DOHH2 (cell line): ENCODE data around the gene PAPLN.

ENCODE experiments used
- H3F3A ChIP-seq: fragments of 200-600 bp; sonication (generic), shearing (Covaris generic); 2 replicates; pipeline ENCODE4 v1.6.0; 2016; ENCODE audit warnings: antibody characterized with exemption, mild to moderate bottlenecking; ENCODE audit not compliant: control insufficient read depth, insufficient read depth
- H3K27ac ChIP-seq: fragments of 200-600 bp; sonication (generic); 2 replicates; pipeline ENCODE4 v1.5.1; 2014; ENCODE audit warnings: low read depth, mild to moderate bottlenecking, low read length, moderate library complexity
- H3K27me3 ChIP-seq: fragments of 200-600 bp; sonication (generic); 2 replicates; pipeline ENCODE4 v1.6.1; 2014; ENCODE audit warnings: mild to moderate bottlenecking, low read length, mixed read lengths; ENCODE audit not compliant: control insufficient read depth
- H3K36me3 ChIP-seq: fragments of 200-600 bp; sonication (generic); 2 replicates; pipeline ENCODE4 v1.6.1; 2014; ENCODE audit warnings: mild to moderate bottlenecking, low read length, moderate library complexity, mixed read lengths; ENCODE audit not compliant: control insufficient read depth
- H3K4me1 ChIP-seq: fragments of 200-600 bp; sonication (generic); 2 replicates; pipeline ENCODE4 v1.6.1; 2014; ENCODE audit warnings: mild to moderate bottlenecking, low read length, mixed read lengths; ENCODE audit not compliant: control insufficient read depth
- H3K4me2 ChIP-seq: fragments of 200-600 bp; sonication (generic); 2 replicates; pipeline ENCODE4 v1.6.0; 2014; ENCODE audit warnings: mild to moderate bottlenecking, low read length, moderate library complexity
- H3K4me3 ChIP-seq: fragments of 200-600 bp; sonication (generic); 2 replicates; pipeline ENCODE4 v1.5.1; 2014; ENCODE audit warnings: mild to moderate bottlenecking, low read length, mixed read lengths
- H3K79me2 ChIP-seq: fragments of 200-600 bp; sonication (generic); 2 replicates; pipeline ENCODE4 v1.6.1; 2014; ENCODE audit warnings: mild to moderate bottlenecking, low read length, mixed read lengths; ENCODE audit not compliant: control insufficient read depth
- H3K9me2 ChIP-seq: fragments of 200-600 bp; sonication (generic); replicated peaks from 2 replicates; pipeline ENCODE4 v1.6.1; 2014; ENCODE audit warnings: mild to moderate bottlenecking, low read length, mixed read lengths; ENCODE audit not compliant: control insufficient read depth
- H3K9me3 ChIP-seq: fragments of 200-600 bp; sonication (generic); 2 replicates; pipeline ENCODE4 v1.6.1; 2014; ENCODE audit warnings: antibody characterized with exemption, low read length, mixed read lengths; ENCODE audit not compliant: control insufficient read depth, insufficient read depth
- H4K20me1 ChIP-seq: fragments of 200-600 bp; sonication (generic); 2 replicates; pipeline ENCODE4 v1.6.0; 2014; ENCODE audit warnings: low read depth, mild to moderate bottlenecking, antibody characterized with exemption, low read length, moderate library complexity; ENCODE audit not compliant: control insufficient read depth, insufficient read depth
- CTCF ChIP-seq: fragments of 200-600 bp; sonication (generic); IDR thresholded peaks from one replicate; pipeline ENCODE4 v1.5.1; 2014; ENCODE audit warnings: antibody characterized with exemption, mild to moderate bottlenecking, low read depth, low read length; ENCODE audit not compliant: poor library complexity, severe bottlenecking
- EZH2phosphoT487 ChIP-seq: fragments of 200-600 bp; sonication (generic); IDR thresholded peaks from 2 replicates; pipeline ENCODE4 v1.6.1; 2017; ENCODE audit warnings: borderline replicate concordance, mild to moderate bottlenecking, antibody characterized with exemption, low read length, moderate library complexity, mixed read lengths

PAPLN gene

GRCh38 chr14:73254247-73255004 lies 17.1 kb downstream of the PAPLN start:
- Histone ChIP-seq H3K27ac (no peak overlapping the region), H3K27me3 (no peaks in the 10 kb centered on the region), H3K79me2 (no peaks in the 10 kb centered on the region), H3K4me2 (no peak overlapping the region), H4K20me1 (no peaks in the 10 kb centered on the region), H3F3A (no peaks in the 10 kb centered on the region), H3K9me2 (no peaks in the 10 kb centered on the region), H3K4me1 (peaks cover 11% of the 10 kb centered on the region), H3K36me3 (no peaks in the 10 kb centered on the region), H3K4me3 (no peak overlapping the region), H3K9me3 (no peaks in the 10 kb centered on the region)
- TF ChIP-seq EZH2phosphoT487 (no peak), CTCF (no peak)

- no peaks in the 10 kb centered on the region for H3F3A ChIP-seq
- H3K27ac ChIP-seq: no peak overlapping the region
- H3K79me2 ChIP-seq: no peaks in the 10 kb centered on the region
- no peaks in the 10 kb centered on the region for H3K9me2 ChIP-seq
- TF ChIP-seq CTCF: no peak
- TF ChIP-seq EZH2phosphoT487: no peak
- H3K9me3 ChIP-seq: no peaks in the 10 kb centered on the region
- H4K20me1 ChIP-seq: no peaks in the 10 kb centered on the region
- no peak overlapping the region for H3K4me3 ChIP-seq
- H3K4me1 ChIP-seq: peaks cover 11% of the 10 kb centered on the region
- H3K27me3 ChIP-seq: no peaks in the 10 kb centered on the region
- H3K4me2 ChIP-seq: no peak overlapping the region
- H3K36me3 ChIP-seq: no peaks in the 10 kb centered on the region
Observed at GRCh38 chr14:73255005-73255400, 17.7 kb downstream of the PAPLN start.

- TF ChIP-seq EZH2phosphoT487: no peak
- TF ChIP-seq CTCF: no peak
- Histone ChIP-seq H3K36me3 (no peaks in the 10 kb centered on the region), H3F3A (no peaks in the 10 kb centered on the region), H3K9me2 (no peaks in the 10 kb centered on the region), H3K27me3 (no peaks in the 10 kb centered on the region), H3K4me2 (no peak overlapping the region), H3K79me2 (no peaks in the 10 kb centered on the region), H3K4me3 (no peak overlapping the region), H3K27ac (no peak overlapping the region), H4K20me1 (no peaks in the 10 kb centered on the region), H3K9me3 (no peaks in the 10 kb centered on the region), H3K4me1 (peaks cover 11% of the 10 kb centered on the region)
Observed at GRCh38 chr14:73255693-73256225, 18.5 kb downstream of the PAPLN start.
